AG04449 (cell line): ENCODE results near the gene SWI5.

Experiments used
- CTCF ChIA-PET: fragments of 350-600 bp; formaldehyde crosslinking; extraction: SDS; loops from one replicate; lab custom pipeline; 2021; ENCODE audit warnings: antibody characterized with exemption; lab: Yijun Ruan, JAX
- POLR2A ChIA-PET: fragments of 400-600, 350-600 bp; formaldehyde crosslinking; extraction: SDS; loops from one replicate; lab custom pipeline; 2020; ENCODE audit warnings: antibody characterized with exemption, inconsistent platforms; lab: Yijun Ruan, JAX
- DNase-seq: peaks from one replicate; pipeline ENCODE4 v3.0.0-alpha.2; 2010; ENCODE audit warnings: low read depth, low spot score
- H3K4me3 ChIP-seq: 2 replicates; pipeline ENCODE4 v1.5.1; 2011; ENCODE audit warnings: low read depth, mild to moderate bottlenecking, control low read depth, low read length
- TF ChIP-seq, protein P1 (sequence below): IDR thresholded peaks from one replicate; pipeline ENCODE4 v1.5.1; 2011; ENCODE audit warnings: mild to moderate bottlenecking, moderate library complexity, low read length, control low read depth, inconsistent platforms; ENCODE audit not compliant: insufficient read depth; ENCODE audit errors: missing control alignments

Gene SWI5

GRCh38 chr9:128245421-128246151 is 30.5 kb upstream of the SWI5 start:
- ChIA-PET POLR2A (interaction anchor here (0.9 to 1.4 kb wide), 5 partner anchors 9 to 38 kb away, joined by 3 to 7 read pairs (median 3); partner anchors contain the start of genes GOLGA2 and SWI5), CTCF (interaction anchor here (1.4 to 2.6 kb wide), 2 partner anchors 10 to 14 kb away, joined by 3 to 37 read pairs; no protein-coding TSS in a partner anchor)
- peak overlapping the region; percentile 12 for H3K4me3 ChIP-seq
- DNase-seq, result no peak
- TF ChIP-seq, protein P1, sequence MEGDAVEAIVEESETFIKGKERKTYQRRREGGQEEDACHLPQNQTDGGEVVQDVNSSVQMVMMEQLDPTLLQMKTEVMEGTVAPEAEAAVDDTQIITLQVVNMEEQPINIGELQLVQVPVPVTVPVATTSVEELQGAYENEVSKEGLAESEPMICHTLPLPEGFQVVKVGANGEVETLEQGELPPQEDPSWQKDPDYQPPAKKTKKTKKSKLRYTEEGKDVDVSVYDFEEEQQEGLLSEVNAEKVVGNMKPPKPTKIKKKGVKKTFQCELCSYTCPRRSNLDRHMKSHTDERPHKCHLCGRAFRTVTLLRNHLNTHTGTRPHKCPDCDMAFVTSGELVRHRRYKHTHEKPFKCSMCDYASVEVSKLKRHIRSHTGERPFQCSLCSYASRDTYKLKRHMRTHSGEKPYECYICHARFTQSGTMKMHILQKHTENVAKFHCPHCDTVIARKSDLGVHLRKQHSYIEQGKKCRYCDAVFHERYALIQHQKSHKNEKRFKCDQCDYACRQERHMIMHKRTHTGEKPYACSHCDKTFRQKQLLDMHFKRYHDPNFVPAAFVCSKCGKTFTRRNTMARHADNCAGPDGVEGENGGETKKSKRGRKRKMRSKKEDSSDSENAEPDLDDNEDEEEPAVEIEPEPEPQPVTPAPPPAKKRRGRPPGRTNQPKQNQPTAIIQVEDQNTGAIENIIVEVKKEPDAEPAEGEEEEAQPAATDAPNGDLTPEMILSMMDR, result no peak

GRCh38 chr9:128246471-128246870 is 29.6 kb upstream of the SWI5 start:
- ChIA-PET POLR2A (interaction anchor here (0.9 kb wide), 1 partner anchor 29 kb away, joined by 3 read pairs; the partner anchor contains the start of genes GOLGA2 and SWI5), CTCF (interaction anchor here (1.0 to 2.6 kb wide), 2 partner anchors 9 to 56 kb away, joined by 3 to 37 read pairs; no protein-coding TSS in a partner anchor)
- no peak overlapping the region for H3K4me3 ChIP-seq
- DNase-seq, result no peak
- TF ChIP-seq, protein P1, result no peak

- ChIA-PET CTCF (interaction anchor here (1.0 to 2.6 kb wide), 2 partner anchors 8 to 57 kb away, joined by 3 to 37 read pairs; no protein-coding TSS in a partner anchor), POLR2A (no interaction called here)
- TF ChIP-seq, protein P1, result no peak
Observed at GRCh38 chr9:128247226-128247803, 28.8 kb upstream of the SWI5 start.

DNA sequence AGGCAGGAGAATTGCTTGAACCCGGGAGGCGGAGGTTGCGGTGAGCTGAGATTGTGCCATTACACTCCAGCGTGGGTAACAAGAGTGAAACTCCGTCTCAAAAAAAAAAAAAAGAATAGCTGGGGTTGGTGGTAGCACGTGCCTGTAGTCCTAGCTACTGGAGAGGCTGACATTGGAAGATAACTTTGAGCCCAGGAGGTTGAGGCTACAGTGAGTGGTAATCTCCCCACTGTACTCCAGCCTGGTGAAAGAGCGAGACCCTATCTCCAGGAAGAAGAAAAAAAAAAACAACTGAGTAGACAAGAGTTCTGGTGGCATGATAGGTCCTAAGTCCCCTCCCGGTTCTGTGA is 26.5 kb upstream of the SWI5 start:
- TF ChIP-seq, protein P1, result no peak
- H3K4me3 ChIP-seq, result no peak overlapping the region
- POLR2A ChIA-PET, result no interaction called here
- CTCF ChIA-PET, result interaction anchor here (2.0 kb wide), 1 partner anchor 12 kb away, joined by 7 read pairs; no protein-coding TSS in a partner anchor
- no peak for DNase-seq

More at GRCh38 chr9:128247226-128247803, 28.8 kb upstream of the SWI5 start:
- no peak for DNase-seq
- no peak overlapping the region for H3K4me3 ChIP-seq

DNA sequence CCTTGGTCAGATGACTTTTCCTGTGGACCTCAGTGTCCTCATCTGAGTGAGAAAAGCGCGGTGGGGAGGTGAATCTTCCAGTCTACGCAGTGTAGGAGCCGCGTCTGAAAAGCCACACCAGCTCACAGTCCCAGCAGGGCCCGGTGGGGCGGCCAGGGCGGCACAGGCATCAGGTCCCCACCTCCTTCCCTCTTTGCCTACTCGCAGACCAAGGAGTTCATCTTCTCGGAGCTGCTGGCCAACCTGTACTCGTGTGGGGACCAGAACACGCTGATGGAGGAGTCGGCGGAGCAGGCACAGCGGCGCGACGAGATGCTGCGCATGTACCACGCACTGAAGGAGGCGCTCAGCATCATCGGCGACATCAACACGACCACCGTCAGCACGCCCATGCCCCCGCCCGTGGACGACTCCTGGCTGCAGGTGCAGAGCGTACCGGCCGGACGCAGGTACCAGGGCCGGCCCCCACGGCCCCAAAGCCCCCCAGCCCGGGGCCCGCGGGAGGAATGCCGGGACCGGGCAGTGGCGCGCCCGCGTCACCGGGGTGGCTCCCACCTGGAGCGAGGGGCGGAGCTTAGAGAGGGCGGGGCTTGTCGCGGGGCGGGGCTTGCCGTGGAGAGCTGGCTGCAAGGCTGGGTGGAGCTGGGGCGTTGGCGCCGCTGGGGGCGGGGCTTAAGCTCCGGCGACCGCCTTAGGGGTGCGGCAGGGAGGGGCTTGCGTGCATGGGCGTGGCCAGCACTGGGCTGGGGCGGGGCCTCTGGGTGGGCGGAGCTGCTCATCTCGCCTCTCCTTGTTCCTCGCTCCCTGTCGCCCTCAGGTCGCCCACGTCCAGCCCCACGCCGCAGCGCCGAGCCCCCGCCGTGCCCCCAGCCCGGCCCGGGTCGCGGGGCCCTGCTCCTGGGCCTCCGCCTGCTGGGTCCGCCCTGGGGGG is 25.9 kb upstream of the SWI5 start:
- ChIA-PET CTCF (interaction anchor here (2.0 kb wide), 1 partner anchor 12 kb away, joined by 7 read pairs; no protein-coding TSS in a partner anchor), POLR2A (no interaction called here)
- TF ChIP-seq, protein P1, result no peak
- no peak for DNase-seq
- H3K4me3 ChIP-seq, result no peak overlapping the region
